GM12873 (cell line): ENCODE measurements around the gene BAG3.

Experiments used
- TF ChIP-seq, protein P1 (sequence below): IDR thresholded peaks from 2 replicates; pipeline ENCODE4 v1.5.1; 2012; ENCODE audit warnings: low read depth, mild to moderate bottlenecking, moderate library complexity, low read length, control low read depth; ENCODE audit not compliant: insufficient read depth; ENCODE audit errors: missing control alignments

Gene BAG3

DNA sequence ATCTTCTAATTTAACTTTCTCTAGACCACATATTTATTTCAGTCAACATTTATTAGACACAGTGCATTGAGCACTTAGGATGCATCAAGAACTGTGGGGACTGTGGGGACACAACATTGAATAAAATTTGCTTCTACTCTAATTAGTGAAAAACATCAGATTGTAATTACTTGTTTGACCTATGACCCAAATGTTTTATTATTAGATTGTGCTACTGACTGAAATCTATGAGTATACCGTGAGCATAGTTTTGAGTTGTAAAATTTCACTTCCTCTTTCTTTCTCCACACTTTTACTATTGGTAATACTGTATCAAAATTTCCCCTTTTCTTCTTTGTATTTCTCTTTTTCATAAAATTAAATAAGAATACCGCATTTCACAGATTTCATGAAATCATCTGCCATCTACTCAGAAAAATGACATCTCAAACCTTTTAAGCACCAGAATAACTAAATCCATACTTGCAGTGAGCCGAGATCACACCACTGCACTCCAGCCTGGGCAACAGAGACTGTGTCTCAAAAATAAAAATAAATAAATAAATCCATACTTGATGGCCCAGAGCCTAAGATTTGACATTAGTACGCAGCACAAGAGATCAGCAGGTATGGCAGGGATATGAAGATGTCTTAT, 49.3 kb downstream of the BAG3 start:
- TF ChIP-seq, protein P1, sequence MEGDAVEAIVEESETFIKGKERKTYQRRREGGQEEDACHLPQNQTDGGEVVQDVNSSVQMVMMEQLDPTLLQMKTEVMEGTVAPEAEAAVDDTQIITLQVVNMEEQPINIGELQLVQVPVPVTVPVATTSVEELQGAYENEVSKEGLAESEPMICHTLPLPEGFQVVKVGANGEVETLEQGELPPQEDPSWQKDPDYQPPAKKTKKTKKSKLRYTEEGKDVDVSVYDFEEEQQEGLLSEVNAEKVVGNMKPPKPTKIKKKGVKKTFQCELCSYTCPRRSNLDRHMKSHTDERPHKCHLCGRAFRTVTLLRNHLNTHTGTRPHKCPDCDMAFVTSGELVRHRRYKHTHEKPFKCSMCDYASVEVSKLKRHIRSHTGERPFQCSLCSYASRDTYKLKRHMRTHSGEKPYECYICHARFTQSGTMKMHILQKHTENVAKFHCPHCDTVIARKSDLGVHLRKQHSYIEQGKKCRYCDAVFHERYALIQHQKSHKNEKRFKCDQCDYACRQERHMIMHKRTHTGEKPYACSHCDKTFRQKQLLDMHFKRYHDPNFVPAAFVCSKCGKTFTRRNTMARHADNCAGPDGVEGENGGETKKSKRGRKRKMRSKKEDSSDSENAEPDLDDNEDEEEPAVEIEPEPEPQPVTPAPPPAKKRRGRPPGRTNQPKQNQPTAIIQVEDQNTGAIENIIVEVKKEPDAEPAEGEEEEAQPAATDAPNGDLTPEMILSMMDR = no peak

GRCh38 chr10:119701861-119702260, 50.7 kb downstream of the BAG3 start:
- TF ChIP-seq, protein P1 = no peak

DNA sequence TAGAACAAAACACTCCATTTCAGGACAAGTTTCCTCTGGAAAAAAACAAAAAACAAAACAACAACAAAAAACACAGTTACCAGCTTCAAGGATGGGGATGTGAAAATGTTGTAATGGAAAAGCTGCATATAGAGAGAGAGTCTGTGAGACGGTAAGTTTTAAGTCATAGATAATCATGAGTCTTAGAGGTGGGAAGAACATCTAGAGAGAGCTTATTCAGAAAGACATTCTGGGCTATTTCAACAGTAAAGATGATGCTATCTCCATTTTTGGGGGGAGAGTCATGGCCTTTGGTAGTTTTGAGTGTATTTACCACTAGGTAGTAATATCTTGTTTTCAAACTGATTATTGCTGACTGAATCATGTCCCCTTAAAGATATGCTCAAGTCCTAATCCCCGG, 51.4 kb downstream of the BAG3 start:
- TF ChIP-seq, protein P1 = no peak

DNA sequence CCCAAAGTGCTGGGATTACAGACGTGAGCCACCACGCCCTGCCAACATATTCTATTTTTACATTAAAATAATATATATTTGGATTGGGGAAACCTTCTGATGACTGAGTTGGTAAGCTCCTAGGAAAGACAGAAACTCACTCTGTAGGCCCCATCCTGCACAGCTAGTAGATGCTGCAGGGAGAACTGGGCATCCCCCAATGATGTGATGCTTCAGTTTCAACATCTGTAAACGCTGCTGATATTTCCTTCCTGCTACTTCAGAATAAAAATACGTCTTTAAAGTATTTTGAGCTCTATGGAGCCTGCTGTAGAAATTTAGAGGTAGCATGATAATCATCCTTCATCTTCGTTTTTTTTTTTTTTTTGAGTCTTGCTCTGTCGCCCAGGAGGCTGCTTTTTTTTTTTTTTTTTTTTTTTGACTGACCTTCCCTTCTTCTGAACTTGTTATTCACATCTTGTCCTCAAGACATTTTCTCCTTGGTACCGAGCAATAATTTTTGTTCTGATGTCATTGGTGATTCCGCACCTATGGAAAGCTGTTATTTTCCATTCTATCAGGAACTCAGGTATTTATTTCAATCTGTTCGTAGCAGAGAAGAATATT, 52.8 kb downstream of the BAG3 start:
- TF ChIP-seq, protein P1 = no peak

GRCh38 chr10:119705434-119705831, 54.3 kb downstream of the BAG3 start:
- TF ChIP-seq, protein P1 = no peak

- TF ChIP-seq, protein P1 = no peak
Measured at GRCh38 chr10:119706521-119707278, 55.5 kb downstream of the BAG3 start.

GRCh38 chr10:119713744-119714483, 62.7 kb downstream of the BAG3 start:
- TF ChIP-seq, protein P1 = no peak
